HG03135 (cell line): Measurements from ENCODE around the gene SCNN1A.
"Not testable (repeated sequence)": the region's sequence is repeated elsewhere in the genome, so short reads cannot be mapped to it uniquely, and the experiment has no call there.

ENCODE experiments used
- ATAC-seq: cut with Tn5 transposase; IDR thresholded peaks from one replicate; pipeline ENCODE4 v1.9.1; 2021; ENCODE audit warnings: mild to moderate bottlenecking, moderate library complexity; ENCODE audit not compliant: unreplicated experiment

SCNN1A gene

DNA sequence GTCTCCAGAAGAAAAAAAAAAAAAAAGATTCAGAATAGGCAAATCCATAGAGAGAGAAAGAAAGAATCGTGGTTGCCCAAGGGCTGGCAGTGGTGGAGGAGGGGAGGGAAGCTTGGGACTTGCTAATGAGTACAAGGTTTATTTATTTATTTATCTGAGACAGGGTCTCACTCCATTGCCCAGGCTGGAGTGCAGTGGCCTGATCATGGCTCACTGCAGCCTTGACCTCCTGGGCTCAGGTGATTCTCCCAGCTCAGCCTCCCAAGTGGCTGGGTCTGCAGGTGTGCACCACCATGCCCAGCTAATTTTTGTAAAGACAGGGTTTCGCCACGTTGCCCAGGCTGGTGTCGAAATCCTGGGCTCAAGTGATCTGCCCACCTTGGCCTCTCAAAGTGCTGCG lies 23.7 kb downstream of the SCNN1A start:
- ATAC-seq: no peak

DNA sequence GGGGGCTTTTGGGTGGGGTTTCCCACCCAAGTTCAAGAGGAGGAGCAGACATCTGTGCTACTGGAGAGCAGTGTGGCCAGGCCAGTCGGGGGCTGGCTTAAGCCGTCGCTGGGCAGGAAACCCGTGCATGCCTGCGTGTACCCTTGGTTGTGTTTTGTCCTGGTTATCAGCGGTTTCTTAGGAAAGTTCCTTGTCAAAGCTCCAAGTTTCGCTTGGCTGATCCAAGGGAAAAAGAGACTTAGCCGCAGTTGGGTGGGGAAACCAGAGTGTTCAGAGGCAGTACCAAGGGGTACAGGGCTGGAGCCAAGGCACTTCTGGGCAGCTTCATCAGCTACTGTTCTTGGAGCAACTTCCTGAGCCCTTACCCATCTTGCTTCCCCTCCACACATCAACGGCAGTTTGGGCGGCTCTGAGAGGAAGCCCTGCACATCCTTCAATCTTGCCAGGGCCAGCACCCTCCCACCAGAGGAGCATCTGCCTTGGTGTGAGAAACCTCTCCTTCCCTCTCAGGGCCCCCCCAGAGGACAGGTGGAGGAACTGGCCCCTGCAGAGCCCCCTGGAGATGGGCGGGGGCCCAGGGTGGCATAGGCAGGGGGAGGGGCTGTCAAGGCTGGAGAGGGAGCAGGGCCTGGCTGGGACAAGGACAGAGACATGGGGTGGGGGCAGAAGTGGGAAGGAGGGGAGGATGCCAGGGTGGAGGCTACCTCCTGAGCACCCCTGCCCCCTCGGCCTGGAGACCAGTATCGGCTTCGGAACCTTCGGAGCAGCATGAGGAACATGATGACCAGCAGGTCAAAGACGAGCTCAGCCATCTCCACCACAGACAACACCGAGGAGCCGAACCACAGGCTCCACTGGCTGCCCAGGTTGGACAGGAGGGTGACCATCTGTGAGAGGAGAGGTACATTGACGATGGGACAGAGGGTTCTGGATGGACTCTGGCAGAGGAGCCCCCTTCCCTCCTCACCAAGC lies 27.7 kb downstream of the SCNN1A start:
- no peak for ATAC-seq

DNA sequence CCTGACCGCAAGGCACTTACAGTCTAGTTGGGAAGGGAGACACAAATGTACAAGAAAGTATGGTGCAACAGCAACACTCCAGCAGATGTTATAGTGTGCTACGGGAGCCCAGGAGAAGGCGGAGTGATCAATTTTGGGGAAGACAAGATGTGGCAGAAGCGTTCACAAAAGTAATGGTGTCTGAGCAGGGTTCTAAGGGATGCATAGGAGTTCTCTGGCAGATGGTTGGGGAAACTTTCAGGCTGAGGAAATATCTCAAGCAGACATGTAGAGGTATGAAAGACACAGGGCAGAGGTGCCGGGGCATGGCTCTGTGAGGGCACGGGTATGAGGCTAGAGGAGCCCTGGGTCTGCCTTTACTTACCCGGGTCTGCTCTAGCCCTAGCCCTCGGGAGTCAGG lies 28.4 kb downstream of the SCNN1A start:
- no peak for ATAC-seq

DNA sequence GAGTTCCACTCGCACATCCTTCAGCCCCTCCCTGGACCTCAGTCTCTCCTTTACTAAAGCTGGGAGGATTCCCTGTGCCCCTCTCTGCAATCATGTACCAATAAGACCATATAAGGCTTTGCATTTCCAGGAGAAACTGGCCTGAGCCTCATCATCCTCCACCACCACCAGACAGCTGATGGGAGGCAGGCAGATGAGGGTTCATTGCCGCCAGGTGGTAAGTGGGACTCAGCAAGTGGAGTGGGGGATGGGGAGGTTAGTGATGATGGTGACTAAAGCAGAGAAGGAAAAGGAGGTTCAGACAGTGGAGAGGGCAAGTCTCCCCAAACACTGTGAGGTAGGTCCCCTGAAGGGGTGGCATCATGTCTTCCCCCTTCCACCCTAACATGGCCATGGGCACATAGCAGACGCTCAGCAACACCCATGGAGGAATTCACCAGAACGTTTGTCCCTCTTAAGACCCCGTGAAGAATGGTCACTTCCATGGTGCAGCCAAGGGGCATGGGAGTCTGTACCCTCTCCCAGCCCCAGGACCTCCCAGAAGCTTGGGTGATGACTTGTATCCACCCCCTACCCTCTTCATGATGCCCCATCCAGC lies 29.0 kb downstream of the SCNN1A start:
- no peak for ATAC-seq

DNA sequence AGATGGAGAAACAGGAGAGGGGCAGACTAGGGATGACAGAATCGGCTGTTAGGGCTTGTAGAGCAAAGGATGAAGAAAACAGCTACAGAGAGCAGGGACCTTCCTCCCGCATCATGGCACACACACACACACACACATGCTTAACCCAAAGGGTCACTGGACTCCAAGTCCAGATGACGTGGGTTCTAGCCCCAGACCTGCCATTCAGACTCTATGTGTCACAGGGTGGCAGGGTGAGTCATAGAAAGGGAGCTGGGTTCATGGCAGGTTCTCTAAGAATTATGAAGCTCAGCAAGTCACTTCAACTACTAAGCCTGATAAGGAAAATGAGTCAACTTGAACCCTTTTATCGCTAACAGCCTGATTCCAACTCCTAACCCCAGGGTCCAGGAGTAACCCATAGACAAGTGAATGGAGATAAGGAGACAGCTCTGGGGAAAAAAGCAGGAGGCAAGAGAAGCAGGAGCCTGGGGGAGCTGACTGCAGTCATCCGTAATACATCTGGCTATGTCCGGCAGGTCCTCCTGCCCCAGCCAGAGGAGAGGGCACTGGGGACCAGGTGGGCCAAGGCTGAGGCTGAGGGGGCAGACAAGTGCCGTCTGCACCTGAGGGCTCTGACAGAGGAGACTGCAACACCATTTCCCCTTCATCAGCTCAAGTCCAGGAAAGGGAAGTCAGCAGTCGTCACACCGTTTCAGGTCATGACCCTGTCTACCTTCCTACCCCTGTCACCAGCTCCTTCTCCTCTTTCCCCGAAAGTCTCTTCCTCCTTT lies 29.9 kb downstream of the SCNN1A start:
- ATAC-seq: no peak

DNA sequence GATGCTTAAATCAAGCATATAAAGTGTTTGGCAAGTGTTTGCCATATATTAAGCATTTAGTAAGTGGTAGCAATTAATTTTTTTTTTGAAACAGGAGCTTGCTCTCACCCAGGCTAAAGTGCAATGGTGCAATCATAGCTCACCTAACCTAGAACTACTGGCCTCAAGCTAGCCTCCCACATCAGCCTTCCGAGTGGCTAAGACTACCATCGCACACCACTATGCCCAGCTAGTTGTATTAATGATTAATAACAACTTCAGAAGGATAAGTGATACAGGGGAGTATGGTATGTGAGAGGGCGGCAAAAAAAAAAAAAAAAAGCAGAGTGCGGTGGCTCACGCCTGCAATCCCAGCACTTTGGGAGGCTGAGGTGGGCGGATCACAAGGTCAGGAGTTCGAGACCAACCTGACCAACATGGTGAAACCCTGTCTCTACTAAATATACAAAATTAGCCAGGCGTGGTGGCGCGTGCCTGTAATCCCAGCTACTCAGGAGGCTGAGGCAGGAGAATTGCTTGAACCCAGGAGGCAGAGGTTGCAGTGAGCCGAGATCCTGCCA lies 31.2 kb downstream of the SCNN1A start:
- not testable (repeated sequence) for ATAC-seq

DNA sequence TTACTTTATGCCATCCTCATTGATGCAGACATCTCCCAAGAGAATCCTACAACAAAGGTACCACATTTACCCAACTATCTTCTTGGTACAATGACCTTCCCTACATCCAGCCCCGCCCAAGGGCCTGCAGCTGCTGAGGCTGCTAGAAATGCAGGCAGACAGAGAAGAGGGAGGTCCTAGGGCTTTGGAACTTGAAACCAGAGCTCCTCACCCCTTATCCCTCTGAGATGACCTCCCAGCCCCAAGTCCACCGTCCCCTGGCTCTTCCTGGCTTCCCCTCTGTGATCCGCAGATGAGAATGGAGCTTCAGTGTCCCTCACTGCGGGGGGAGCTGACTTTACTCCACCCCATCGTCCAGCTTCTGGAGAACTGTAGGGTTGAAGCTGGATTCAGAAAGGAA lies 31.8 kb downstream of the SCNN1A start:
- no peak for ATAC-seq

DNA sequence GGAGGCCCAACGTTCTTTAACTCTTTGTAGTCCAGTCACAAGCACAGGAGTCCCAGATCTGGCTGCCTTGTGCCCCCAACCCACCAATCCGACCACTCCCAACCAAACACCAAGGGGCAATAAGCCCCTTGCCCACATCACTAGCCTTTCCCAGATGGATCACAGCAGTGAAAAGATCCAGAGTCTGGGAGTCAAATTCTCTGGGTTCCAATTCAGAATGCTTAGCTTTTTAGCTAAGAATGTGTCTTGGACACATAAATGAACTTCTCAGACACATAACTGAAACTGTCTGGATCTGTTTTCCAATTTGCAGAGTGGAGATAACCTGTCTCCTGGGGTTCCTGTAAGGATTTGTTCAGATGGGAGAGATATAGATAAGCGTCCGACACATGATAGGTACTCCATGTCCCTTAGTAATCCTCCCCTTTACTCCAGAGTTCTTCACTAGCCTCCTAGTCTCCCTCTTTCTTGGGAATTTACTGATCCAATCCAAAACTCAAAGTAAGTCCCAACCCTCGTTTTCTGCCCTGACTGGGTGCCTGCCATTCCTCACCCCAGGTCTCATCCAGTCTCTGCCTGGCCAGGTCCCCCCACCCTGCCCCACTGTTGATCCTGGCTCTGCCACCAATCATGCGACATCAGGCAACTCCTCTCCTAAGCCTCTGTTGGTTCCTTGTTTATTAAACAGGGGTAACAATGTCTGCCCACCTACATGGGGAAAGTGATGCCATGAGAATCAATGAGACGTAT lies 33.0 kb downstream of the SCNN1A start:
- ATAC-seq: no peak

DNA sequence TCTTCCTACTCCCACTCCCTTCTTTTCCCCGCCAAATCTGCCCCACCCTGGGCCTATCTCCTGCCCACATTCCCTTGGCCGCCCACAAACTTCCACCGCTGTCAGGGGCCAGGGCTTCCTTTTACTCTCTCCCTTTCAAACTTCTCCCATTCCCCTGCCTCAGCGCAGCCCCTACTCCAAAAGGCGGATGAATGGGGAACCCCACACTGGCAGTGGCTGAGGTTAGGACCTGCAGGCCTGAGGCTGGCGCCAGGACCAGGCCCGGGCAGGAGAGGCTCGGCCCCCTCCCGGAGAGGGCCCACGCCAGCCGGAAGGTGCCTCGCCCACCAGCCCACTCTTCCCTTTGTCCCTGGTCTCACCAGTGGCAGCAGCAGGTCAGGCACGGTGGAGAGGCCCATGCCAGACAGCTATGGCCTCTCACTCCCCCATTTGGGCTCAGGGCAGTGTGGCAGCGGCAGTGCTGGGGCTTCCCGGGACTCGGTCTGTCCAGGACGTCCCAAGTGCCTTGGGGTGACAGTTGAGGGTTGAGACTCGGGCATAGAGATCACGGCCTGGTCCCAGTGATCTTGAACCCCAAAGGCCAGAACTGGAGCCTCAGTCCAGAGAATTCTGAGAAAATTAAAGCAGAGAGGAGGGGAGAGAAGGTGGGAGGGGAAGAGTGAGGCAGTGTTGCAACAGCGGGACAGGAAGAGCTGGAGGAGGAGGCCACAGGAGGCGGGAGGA lies 33.8 kb downstream of the SCNN1A start, which contains the start of gene TNFRSF1A:
Gene TNFRSF1A, minus strand, starts transcription at position 660 of the 723 bp plus-strand sequence. Its CDS starts 262 bp downstream, at position 398.
- ATAC-seq: no peak

DNA sequence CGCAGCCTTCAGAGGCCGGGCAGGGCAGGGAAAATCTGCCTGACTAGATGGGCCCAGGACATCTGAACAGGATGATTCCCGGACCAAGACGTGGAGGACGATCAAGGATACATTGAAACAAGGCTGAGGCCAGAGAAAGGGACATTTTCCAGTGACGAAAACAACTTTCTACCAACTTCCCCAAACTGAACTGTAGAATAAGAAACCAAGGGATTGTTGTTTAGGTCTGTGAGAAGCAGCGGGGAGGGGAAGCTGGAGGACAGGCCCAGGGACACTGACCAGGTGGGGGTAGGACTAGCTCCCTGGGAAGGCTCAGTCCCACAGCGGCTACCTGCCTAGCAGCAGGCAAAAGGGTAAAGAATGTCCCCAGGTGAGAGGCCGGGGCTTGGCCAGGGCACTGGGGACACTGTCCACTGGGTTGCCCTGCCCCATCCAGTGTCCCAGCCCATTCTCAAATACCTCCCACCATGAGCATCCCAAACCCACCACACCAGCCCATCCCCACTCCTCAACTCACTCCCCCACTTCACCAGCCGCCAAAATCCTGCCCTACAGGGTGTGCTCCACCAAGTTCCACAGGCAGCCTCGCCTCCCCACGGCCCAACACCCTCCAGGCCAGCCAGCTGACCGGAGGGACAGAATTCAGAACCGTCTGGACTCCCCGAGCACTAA lies 34.5 kb downstream of the SCNN1A start:
- no peak for ATAC-seq

DNA sequence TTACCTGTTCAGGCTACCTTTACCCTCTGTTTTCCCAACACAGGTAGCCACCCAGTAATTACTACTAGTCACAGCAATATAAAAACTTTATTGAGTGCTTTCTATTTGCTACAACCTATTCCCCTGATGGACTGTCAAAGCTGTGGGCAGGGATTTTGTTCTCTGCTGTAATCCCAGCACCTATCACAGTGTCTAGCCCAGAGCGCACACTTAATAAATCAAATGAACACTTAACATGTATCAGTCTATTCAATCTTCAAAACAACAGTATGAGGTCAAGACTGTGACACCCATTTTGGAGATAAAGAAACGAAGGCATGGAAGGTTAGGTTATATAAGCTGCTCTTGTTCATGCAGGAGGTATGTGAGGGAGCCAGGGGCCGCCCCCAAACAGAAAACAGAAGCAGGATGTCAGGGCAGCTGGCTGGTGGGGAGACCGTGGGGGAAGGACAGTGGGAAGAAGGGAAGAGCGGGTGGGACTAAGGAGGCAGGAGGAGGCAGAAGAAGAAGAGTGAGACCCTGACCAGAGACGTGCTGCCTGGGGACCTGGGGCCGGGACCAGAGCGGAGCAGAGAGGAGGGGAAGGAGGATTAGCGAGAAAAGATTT lies 35.2 kb downstream of the SCNN1A start:
- ATAC-seq: no peak

DNA sequence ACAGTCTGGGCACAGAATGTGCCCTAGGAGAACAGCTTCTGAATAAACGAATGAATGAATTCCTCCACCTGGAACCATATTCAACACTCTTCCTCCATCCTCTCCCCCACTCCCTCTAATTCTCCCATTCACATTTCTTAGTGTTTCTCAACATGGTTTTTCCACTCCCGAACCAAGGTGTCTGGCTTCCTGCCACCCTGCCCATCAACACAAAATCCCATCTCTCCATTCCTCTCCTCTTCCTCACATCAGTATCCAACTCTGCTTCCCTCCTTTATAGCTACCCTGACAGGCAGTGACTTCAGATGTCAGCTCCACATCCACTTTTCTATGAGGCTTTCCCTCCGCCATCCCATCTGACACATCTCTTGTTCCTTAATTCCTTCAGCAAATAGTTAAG lies 36.4 kb downstream of the SCNN1A start:
- no peak for ATAC-seq

DNA sequence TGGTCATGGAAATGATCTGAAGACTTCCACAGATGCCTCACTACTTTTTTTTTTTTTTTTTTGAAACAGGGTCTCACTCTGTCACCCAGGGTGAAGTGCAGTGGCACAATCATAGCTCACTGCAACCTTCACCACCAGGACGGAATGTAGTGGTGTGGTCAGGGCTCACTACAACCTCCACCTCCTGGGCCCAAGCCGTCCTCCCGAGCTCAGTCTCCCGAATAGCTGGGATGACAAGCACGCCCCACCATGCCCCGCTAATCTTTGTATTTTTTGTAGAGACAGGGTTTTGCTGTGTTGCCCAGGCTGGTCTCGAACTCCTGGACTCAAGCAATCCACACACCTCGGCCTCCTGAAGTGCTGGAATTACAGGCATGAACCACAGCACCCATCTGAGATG lies 36.8 kb downstream of the SCNN1A start:
- not testable (repeated sequence) for ATAC-seq

DNA sequence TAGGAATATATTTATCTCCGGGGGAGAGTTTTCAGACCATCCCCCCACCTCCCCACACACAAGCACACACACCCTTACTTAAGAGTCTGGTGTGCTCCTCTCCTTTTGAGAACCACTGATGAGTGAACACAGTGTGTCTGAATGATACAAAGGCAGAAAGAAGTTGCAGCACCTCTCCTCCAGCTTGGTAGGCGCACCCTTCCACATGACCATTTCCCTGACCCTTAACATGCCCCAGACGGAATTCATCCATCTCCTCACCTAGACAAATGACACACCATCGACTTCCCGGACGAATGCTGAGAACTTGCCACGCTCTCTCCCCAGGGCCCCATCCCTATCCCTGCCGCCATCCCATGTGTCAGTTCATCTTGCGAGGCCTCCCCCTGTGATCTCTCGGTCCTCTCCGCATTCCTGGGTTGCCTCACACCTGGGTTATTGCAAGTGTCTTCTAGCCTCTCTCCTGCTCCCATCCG lies 37.4 kb downstream of the SCNN1A start:
- no peak for ATAC-seq

DNA sequence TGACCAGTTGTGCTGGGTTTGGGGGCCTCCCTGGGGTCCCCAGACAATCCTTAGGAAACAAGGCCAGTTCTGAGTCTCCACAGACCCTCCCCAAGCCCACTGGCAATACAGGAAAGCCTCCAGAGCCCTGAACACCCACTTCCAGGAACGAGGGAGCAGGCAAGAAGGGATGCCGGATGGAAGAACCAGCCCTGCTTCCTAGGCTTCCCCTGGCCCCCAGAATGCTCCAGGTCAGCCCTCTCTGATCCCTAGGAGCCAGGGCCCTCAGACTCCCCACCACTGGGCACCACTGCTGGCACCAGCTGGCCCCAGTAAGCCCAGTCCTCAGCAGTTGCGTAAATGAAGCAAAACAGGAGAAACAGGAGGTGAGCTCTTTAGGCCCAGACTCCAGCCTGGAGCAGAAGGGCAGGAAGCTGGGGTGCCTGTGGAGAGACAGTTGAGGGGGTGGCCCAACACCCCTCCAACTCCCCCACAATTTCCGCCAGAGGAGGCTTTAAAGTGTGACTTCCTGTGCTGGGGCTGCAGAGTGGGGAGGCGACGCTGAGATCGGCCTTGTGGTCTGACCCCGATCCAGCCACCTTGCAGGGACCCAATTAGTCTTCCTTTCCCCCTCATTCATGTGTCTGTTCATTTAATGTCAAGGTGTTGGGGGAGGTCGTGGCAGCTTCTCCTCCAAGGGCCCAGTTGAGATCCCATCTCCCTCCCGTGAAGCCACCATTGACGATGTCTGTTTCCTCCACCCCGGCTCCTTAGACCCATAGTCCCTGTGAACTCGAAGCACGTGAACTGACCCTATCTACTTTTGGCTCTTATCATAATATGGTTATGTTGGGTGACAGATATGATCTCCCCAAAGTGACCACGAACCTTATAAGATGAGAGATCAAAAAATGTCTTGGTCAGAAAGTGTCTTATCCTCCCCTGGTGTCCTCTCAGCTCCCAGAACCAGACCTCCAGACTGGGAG lies 38.2 kb downstream of the SCNN1A start:
- ATAC-seq: no peak

DNA sequence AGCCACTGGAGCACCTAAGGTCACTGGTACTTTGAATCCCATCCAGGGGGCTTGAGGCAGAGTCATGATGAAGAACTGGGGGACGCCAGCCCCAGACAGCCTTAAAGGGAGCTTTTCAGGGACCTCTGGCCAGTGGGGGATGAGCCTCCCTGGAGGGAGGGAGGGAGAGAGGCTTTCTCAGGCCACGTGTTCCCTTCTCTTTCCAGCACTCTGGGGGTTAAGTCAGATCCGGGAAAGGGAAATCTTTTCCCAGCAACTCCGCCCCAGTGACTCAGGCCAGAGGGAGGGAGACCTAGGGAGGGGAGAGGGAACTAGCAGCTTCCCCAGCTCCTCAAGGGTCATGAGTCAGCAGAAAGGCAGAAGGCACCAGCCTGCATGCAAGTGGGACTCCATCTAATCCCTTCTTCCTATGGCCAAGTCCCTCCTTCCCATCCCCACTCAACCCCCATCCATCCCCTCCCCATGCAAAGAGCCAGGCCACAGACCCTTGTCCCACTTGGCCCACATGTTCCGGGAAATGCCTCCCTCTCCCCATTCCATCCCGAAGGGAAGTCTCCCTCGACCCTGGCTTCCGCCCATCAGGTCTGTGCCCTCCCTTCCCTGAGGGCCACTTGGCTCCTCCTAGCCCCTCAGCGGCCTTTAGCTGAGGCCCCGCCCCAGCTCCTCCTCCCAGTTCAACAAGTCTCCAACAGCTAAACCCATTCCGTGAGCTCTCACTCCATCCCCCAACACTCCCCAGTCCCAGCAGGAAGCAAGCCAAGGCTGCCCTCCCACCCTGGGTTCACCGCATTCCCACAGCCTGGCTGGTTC lies 39.1 kb downstream of the SCNN1A start:
- peak; percentile 7 for ATAC-seq
